HCT116 (cell line): ENCODE results near the gene FCAMR. TPM values are rescaled to one million over a fixed set of nuclear protein-coding genes. Genes with fewer than 3 reads are reported as not detected.

ENCODE experiments used
- total RNA-seq: library from RNA; stranded (reverse); gene quantifications from one replicate; pipeline ENCODE4 v1.2.1, GENCODE V29; 2021; ENCODE audit not compliant: unreplicated experiment

Gene FCAMR
- total RNA-seq, 1 experiment from 2014 or later = not detected

Other genes starting within 250 kb of the FCAMR start
- gene IL19, start 199.7 kb downstream of the FCAMR start, total RNA-seq = not detected
- not detected for gene IL10, start 198.0 kb downstream of the FCAMR start, total RNA-seq
- gene IL20, start 104.8 kb downstream of the FCAMR start, total RNA-seq = not detected
- gene IL24, start 73.0 kb downstream of the FCAMR start, total RNA-seq = not detected
- 0.61 TPM for gene FCMR, start 48.5 kb downstream of the FCAMR start, total RNA-seq
- gene PIGR, start 24.0 kb downstream of the FCAMR start, total RNA-seq = 2.6 TPM
- gene C1orf116, start 62.3 kb upstream of the FCAMR start, total RNA-seq = 3.6 TPM
- gene YOD1, start 80.7 kb upstream of the FCAMR start, total RNA-seq = 13.6 TPM
- gene PFKFB2, start 82.8 kb upstream of the FCAMR start, total RNA-seq = 13.9 TPM
- not detected for gene C4BPB, start 118.4 kb upstream of the FCAMR start, total RNA-seq
- 0.32 TPM for gene C4BPA, start 133.8 kb upstream of the FCAMR start, total RNA-seq